Colonic mucosa (tissue), 4 donors: ENCODE measurements around the gene MST1. TPM values are rescaled to one million over a fixed set of nuclear protein-coding genes. Genes with fewer than 3 reads are reported as not detected.

Source experiments
- DNase-seq: peaks from one replicate; pipeline ENCODE4 v3.0.0-alpha.2; 2020
- H3K27ac ChIP-seq: fragments of 200-600 bp; one replicate; pipeline ENCODE4 v1.8.0; 2021
- H3K27me3 ChIP-seq: fragments of 200-600 bp; one replicate; pipeline ENCODE4 v1.8.0; 2021
- H3K36me3 ChIP-seq: fragments of 200-600 bp; one replicate; pipeline ENCODE4 v1.8.0; 2021
- H3K4me1 ChIP-seq: fragments of 200-600 bp; one replicate; pipeline ENCODE4 v1.8.0; 2021; ENCODE audit warnings: mild to moderate bottlenecking
- H3K4me3 ChIP-seq: fragments of 200-600 bp; one replicate; pipeline ENCODE4 v1.8.0; 2021
- H3K9ac ChIP-seq, 2 donors: one replicate each; pipeline ENCODE4 v1.7.0; 2013; ENCODE audit warnings: control low read depth in 2 of 2, low read depth in 2 of 2, low read length in 2 of 2
- H3K9me3 ChIP-seq: fragments of 200-600 bp; one replicate; pipeline ENCODE4 v1.8.0; 2021
- CTCF ChIP-seq: fragments of 200-600 bp; IDR thresholded peaks from one replicate; pipeline ENCODE4 v1.8.0; 2022; ENCODE audit warnings: antibody characterized with exemption, mild to moderate bottlenecking
- intact Hi-C: fragments of 100-400 bp; cut with DNase I; formaldehyde crosslinking; loops from one replicate; pipeline ENCODE4 v1.14.1; 2022
- total RNA-seq, 2 donors: library from RNA; stranded (reverse); fragmentation: NEBNext Ultra II Directional in 1 of 2; extraction: Animal tissue kit (Norgen Biotek cat#: 25700) in 1 of 2; gene quantifications; one replicate each; pipeline ENCODE4 v1.2.1, GENCODE V29; 2021
- donor health status: healthy.
- donor health status: DM: no; HTN: no; CAD: no.
- donor health status: DM: no; HTN: no; CAD: no.

MST1 gene
- total RNA-seq, 2 donors from 2014 or later = 27.7 to 49.9 TPM

GRCh38 chr3:49662021-49662420 lies 27.3 kb downstream of the MST1 start:
- H3K4me1 ChIP-seq = no peaks in the 10 kb centered on the region
- H3K9ac ChIP-seq = no peak overlapping the region
- intact Hi-C loops = no loop called here
- H3K9me3 ChIP-seq = no peaks in the 10 kb centered on the region
- no peaks in the 10 kb centered on the region for H3K36me3 ChIP-seq
- no peak overlapping the region for H3K4me3 ChIP-seq
- DNase-seq = no peak
- H3K27ac ChIP-seq = no peak overlapping the region
- no peak for TF ChIP-seq CTCF
- H3K27me3 ChIP-seq = no peaks in the 10 kb centered on the region

GRCh38 chr3:49661281-49661680 lies 28.0 kb downstream of the MST1 start:
- Histone ChIP-seq H3K9me3 (no peaks in the 10 kb centered on the region), H3K36me3 (no peaks in the 10 kb centered on the region), H3K4me1 (no peaks in the 10 kb centered on the region), H3K9ac (no peak overlapping the region), H3K4me3 (no peak overlapping the region), H3K27me3 (no peaks in the 10 kb centered on the region), H3K27ac (no peak overlapping the region)
- no peak for DNase-seq
- TF ChIP-seq CTCF = no peak
- intact Hi-C loops = no loop called here

GRCh38 chr3:49659756-49660155 lies 29.5 kb downstream of the MST1 start:
- TF ChIP-seq CTCF = no peak
- Histone ChIP-seq H3K9ac (no peak overlapping the region), H3K27me3 (no peaks in the 10 kb centered on the region), H3K4me3 (no peak overlapping the region), H3K4me1 (no peaks in the 10 kb centered on the region), H3K27ac (no peak overlapping the region), H3K36me3 (no peaks in the 10 kb centered on the region), H3K9me3 (no peaks in the 10 kb centered on the region)
- DNase-seq = no peak
- intact Hi-C loops = loop anchor here (5.0 kb wide), 1 partner anchor 97 kb away; no protein-coding TSS in a partner anchor

GRCh38 chr3:49658711-49659110 lies 30.6 kb downstream of the MST1 start:
- Histone ChIP-seq H3K9ac (no peak overlapping the region), H3K27ac (no peak overlapping the region), H3K9me3 (no peaks in the 10 kb centered on the region), H3K27me3 (no peaks in the 10 kb centered on the region), H3K4me3 (no peak overlapping the region), H3K36me3 (no peaks in the 10 kb centered on the region), H3K4me1 (no peaks in the 10 kb centered on the region)
- intact Hi-C loops = loop anchor here (5.0 kb wide), 1 partner anchor 96 kb away; no protein-coding TSS in a partner anchor
- TF ChIP-seq CTCF = no peak
- no peak for DNase-seq

- no peak overlapping the region for H3K9ac ChIP-seq
- H3K36me3 ChIP-seq = no peaks in the 10 kb centered on the region
- DNase-seq = no peak
Measured at GRCh38 chr3:49657208-49657915, 31.9 kb downstream of the MST1 start.

More at GRCh38 chr3:49657208-49657915, 31.9 kb downstream of the MST1 start:
- H3K27me3 ChIP-seq = no peaks in the 10 kb centered on the region
- no peak for TF ChIP-seq CTCF
- intact Hi-C loops = loop anchor here (5.0 kb wide), 1 partner anchor 95 kb away; no protein-coding TSS in a partner anchor
- H3K4me1 ChIP-seq = no peaks in the 10 kb centered on the region
- H3K4me3 ChIP-seq = no peak overlapping the region
- H3K27ac ChIP-seq = no peak overlapping the region
- no peaks in the 10 kb centered on the region for H3K9me3 ChIP-seq
